Prostate gland (tissue), 2 donors: ENCODE measurements around the gene FRMPD1. TPM values are rescaled to one million over a fixed set of nuclear protein-coding genes. Genes with fewer than 3 reads are reported as not detected.

Experiments used
- DNase-seq: peaks from one replicate; pipeline ENCODE4 v3.0.0-alpha.2; 2019; ENCODE audit warnings: low spot score
- H3K27ac ChIP-seq, 2 donors: fragments of 200-600 bp; sonication (generic); 2 replicates each; pipeline ENCODE4 v1.5.1; 2017 to 2019
- H3K27me3 ChIP-seq: fragments of 200-600 bp; sonication (generic); replicated peaks from 2 replicates; pipeline ENCODE4 v1.5.1; 2019; ENCODE audit not compliant: insufficient read depth
- H3K36me3 ChIP-seq, 2 donors: fragments of 200-600 bp; sonication (generic); 1 replicate in 1 of 2; 2 replicates in 1 of 2; pipeline versions ENCODE4 v1.5.1 to v1.8.1; 2017 to 2019
- H3K4me1 ChIP-seq: fragments of 200-600 bp; sonication (generic); replicated peaks from 2 replicates; pipeline ENCODE4 v1.5.1; 2019
- H3K4me3 ChIP-seq, 2 donors: fragments of 200-600 bp; sonication (generic); 2 replicates each; pipeline ENCODE4 v1.5.1; 2017 to 2019
- H3K9me3 ChIP-seq: fragments of 200-600 bp; sonication (generic); 2 replicates; pipeline ENCODE4 v1.5.1; 2017
- CTCF ChIP-seq, 4 experiments: fragments of 200-600 bp in 2 of 4; fragments of 450-650 bp in 2 of 4; sonication (generic) in 2 of 4; IDR thresholded peaks; 1 replicate in 3 of 4; 2 replicates in 1 of 4; pipeline ENCODE4 v1.5.1; 2016 to 2019; ENCODE audit warnings: antibody characterized with exemption in 4 of 4, mild to moderate bottlenecking in 2 of 4, moderate library complexity in 2 of 4
- POLR2A ChIP-seq: fragments of 450-650 bp; IDR thresholded peaks from one replicate; pipeline ENCODE4 v1.6.1; 2016; ENCODE audit warnings: antibody characterized with exemption, mild to moderate bottlenecking
- POLR2AphosphoS5 ChIP-seq: sonication (generic); formaldehyde crosslinking; IDR thresholded peaks from one replicate; pipeline ENCODE4 v1.6.1; 2017; ENCODE audit warnings: antibody characterized with exemption
- WGBS: methylation state at CpG from one replicate; pipeline ENCODE4 v1.1.5; 2018; 5-methylcytosine and 5-hydroxymethylcytosine counted together
- intact Hi-C: fragments of 100-400 bp; cut with DNase I; formaldehyde crosslinking; loops from one replicate; pipeline ENCODE4 v1.14.2; 2022
- total RNA-seq, 2 donors: library from RNA; depleted of rRNA; stranded (reverse); fragments of >200 nt; gene quantifications; one replicate each; pipeline ENCODE4 v1.1.0, GENCODE V29; 2016

The FRMPD1 gene
- total RNA-seq, 2 donors from 2014 or later = 0.36 to 47.6 TPM

GRCh38 chr9:37683531-37684371 is 33.0 kb downstream of the FRMPD1 start:
- intact Hi-C loops = no loop called here
- Histone ChIP-seq H3K36me3 (no peaks in the 10 kb centered on the region), H3K9me3 (no peaks in the 10 kb centered on the region), H3K4me3 (no peak overlapping the region), H3K27me3 (no peaks in the 10 kb centered on the region), H3K27ac (no peak overlapping the region), H3K4me1 (no peaks in the 10 kb centered on the region)
- WGBS = 58% methylated on average over 10 of the region's 10 CpGs
- no peak for DNase-seq
- TF ChIP-seq POLR2A (no peak), POLR2AphosphoS5 (no peak), CTCF (IDR thresholded peaks at IDR 0.05) (no peak)

GRCh38 chr9:37692622-37693221 is 42.0 kb downstream of the FRMPD1 start:
- Histone ChIP-seq H3K27ac (no peak overlapping the region), H3K27me3 (no peaks in the 10 kb centered on the region), H3K36me3 (no peaks in the 10 kb centered on the region), H3K9me3 (no peaks in the 10 kb centered on the region), H3K4me3 (no peak overlapping the region), H3K4me1 (no peaks in the 10 kb centered on the region)
- TF ChIP-seq CTCF (IDR thresholded peaks at IDR 0.05) = no peak
- no peak for TF ChIP-seq POLR2AphosphoS5
- no peak for TF ChIP-seq POLR2A
- WGBS = 36% methylated on average over 11 of the region's 11 CpGs
- intact Hi-C loops = no loop called here
- no peak for DNase-seq

GRCh38 chr9:37693260-37693659 is 42.5 kb downstream of the FRMPD1 start:
- Histone ChIP-seq H3K36me3 (no peaks in the 10 kb centered on the region), H3K4me1 (no peaks in the 10 kb centered on the region), H3K9me3 (no peaks in the 10 kb centered on the region), H3K27me3 (no peaks in the 10 kb centered on the region), H3K4me3 (no peak overlapping the region), H3K27ac (no peak overlapping the region)
- intact Hi-C loops = no loop called here
- WGBS = 8% methylated on average over 4 of the region's 4 CpGs
- TF ChIP-seq POLR2AphosphoS5 = no peak
- no peak for TF ChIP-seq CTCF (IDR thresholded peaks at IDR 0.05)
- TF ChIP-seq POLR2A = no peak
- no peak for DNase-seq

- H3K4me3 ChIP-seq = no peak overlapping the region
Observed at GRCh38 chr9:37694355-37694754, 43.6 kb downstream of the FRMPD1 start.

More at GRCh38 chr9:37694355-37694754, 43.6 kb downstream of the FRMPD1 start:
- intact Hi-C loops = no loop called here
- TF ChIP-seq POLR2A (no peak), POLR2AphosphoS5 (no peak), CTCF (IDR thresholded peaks at IDR 0.05) (no peak)
- no peak overlapping the region for H3K27ac ChIP-seq
- no peaks in the 10 kb centered on the region for H3K36me3 ChIP-seq
- no peaks in the 10 kb centered on the region for H3K4me1 ChIP-seq
- H3K9me3 ChIP-seq = no peaks in the 10 kb centered on the region
- no peaks in the 10 kb centered on the region for H3K27me3 ChIP-seq
- DNase-seq = no peak
- WGBS = 98% methylated on average over 5 of the region's 5 CpGs
